Measurements from ENCODE around the gene LRWD1. TPM values are rescaled to one million over a fixed set of nuclear protein-coding genes. Genes with fewer than 3 reads are reported as not detected.

The LRWD1 gene
- total RNA-seq, 1 experiment from 2014 or later = 39.5 TPM

DNA sequence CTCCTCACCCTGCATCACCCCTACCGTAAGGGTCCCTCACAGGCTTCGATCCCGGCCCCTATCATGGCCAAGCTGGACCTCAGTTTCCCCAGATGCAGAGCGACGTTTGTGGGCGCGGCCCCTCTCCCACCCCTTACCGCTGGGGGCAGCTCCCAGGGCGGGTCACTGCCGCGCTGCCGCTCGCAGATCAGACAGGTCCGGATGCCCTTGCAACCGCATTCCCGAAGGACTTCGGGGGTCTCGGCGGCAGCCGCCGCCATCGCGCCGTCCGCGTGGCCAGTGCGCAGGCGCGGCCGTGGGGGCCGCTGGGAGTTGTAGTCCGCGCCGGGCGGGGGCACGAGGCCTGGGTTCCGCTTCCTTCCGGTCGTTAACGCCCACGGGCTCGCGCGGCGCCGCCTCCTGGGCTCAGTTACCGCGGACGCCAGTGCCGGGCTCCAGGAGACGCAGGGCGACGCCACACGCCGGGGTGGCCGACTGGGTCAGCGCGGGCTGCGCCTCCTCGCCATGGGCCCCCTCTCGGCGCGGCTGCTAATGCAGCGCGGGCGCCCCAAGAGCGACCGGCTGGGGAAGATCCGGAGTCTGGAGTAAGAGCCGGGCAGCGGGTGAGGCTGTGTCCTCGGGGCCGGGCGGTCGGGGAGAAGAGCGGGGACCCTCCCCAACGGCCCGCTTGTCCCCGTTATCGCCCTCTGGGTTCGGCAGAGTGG lies at the start of gene LRWD1, which contains the start of gene ALKBH4 (continued):
- TF ChIP-seq, protein P1, sequence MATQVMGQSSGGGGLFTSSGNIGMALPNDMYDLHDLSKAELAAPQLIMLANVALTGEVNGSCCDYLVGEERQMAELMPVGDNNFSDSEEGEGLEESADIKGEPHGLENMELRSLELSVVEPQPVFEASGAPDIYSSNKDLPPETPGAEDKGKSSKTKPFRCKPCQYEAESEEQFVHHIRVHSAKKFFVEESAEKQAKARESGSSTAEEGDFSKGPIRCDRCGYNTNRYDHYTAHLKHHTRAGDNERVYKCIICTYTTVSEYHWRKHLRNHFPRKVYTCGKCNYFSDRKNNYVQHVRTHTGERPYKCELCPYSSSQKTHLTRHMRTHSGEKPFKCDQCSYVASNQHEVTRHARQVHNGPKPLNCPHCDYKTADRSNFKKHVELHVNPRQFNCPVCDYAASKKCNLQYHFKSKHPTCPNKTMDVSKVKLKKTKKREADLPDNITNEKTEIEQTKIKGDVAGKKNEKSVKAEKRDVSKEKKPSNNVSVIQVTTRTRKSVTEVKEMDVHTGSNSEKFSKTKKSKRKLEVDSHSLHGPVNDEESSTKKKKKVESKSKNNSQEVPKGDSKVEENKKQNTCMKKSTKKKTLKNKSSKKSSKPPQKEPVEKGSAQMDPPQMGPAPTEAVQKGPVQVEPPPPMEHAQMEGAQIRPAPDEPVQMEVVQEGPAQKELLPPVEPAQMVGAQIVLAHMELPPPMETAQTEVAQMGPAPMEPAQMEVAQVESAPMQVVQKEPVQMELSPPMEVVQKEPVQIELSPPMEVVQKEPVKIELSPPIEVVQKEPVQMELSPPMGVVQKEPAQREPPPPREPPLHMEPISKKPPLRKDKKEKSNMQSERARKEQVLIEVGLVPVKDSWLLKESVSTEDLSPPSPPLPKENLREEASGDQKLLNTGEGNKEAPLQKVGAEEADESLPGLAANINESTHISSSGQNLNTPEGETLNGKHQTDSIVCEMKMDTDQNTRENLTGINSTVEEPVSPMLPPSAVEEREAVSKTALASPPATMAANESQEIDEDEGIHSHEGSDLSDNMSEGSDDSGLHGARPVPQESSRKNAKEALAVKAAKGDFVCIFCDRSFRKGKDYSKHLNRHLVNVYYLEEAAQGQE (IDR thresholded peaks at IDR 0.05; ENCODE audit: low read depth) = no peak
- TF ChIP-seq CBX3 (IDR thresholded peaks at IDR 0.05; ENCODE audit: low read depth) = no peak

DNA sequence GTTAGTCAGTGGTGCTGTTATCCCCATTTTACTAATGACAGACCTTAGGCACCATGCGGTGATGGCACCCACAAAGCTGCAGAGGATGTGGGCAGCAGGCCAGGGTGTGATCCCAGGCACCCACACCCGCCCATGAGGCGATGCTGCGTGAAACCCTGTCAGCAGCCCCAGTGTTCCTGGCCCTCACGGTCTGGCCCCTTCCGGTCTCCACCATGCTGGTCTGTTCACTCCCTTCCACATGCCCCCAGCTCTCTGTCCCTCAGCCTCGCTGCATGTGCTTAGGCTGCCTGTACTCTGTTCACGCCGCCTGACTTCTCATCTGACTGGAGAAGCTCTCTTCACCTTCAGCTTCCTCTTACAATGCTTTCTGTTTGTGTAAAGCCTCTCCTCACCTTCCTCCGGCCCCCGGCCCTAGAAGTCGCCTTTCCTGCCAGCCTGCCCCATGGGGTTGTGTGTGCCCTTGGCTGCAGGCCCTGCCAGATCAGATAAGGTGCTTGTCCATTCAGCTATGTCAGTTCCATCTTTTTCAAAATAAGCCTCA lies 49.0 kb upstream of the LRWD1 start:
- intact Hi-C loops (cut with micrococcal nuclease) = no loop called here
- no peak overlapping the region for H3K4me2 ChIP-seq (ENCODE audit: low read length)
- RAD21 ChIA-PET (ENCODE audit: low non-redundant PET in 1 of 2, low total read pairs in 2 of 2, uncharacterized antibody in 2 of 2, unreplicated experiment in 2 of 2) = no interaction called here
- POLR2A ChIA-PET = no interaction called here
- no peaks in the 10 kb centered on the region for H3K9me2 ChIP-seq (ENCODE audit: insufficient read depth)
- CTCF ChIA-PET = no interaction called here
- TF ChIP-seq CBX3 (IDR thresholded peaks at IDR 0.05; ENCODE audit: low read depth) (no peak), SP1 (IDR thresholded peaks at IDR 0.05; ENCODE audit: low read depth) (no peak), EZH2phosphoT487 (IDR thresholded peaks at IDR 0.05; ENCODE audit: borderline replicate concordance) (no peak), SRF (IDR thresholded peaks at IDR 0.05; ENCODE audit: low read depth) (no peak), RAD21 (IDR thresholded peaks at IDR 0.05; ENCODE audit: low read depth) (no peak), TCF7L2 (IDR thresholded peaks at IDR 0.05; ENCODE audit: borderline replicate concordance, extremely low read depth, insufficient read depth, insufficient read length) (no peak), EGR1 (IDR thresholded peaks at IDR 0.05; ENCODE audit: low read depth) (no peak), YY1 (IDR thresholded peaks at IDR 0.05; ENCODE audit: extremely low read depth, insufficient replicate concordance, low read depth, low read length) (no peak)
- TF ChIP-seq, protein P2, sequence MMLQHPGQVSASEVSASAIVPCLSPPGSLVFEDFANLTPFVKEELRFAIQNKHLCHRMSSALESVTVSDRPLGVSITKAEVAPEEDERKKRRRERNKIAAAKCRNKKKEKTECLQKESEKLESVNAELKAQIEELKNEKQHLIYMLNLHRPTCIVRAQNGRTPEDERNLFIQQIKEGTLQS (IDR thresholded peaks at IDR 0.05) = no peak
- TF ChIP-seq, protein P1 (IDR thresholded peaks at IDR 0.05; ENCODE audit: low read depth) = no peak
- TF ChIP-seq, protein P3, sequence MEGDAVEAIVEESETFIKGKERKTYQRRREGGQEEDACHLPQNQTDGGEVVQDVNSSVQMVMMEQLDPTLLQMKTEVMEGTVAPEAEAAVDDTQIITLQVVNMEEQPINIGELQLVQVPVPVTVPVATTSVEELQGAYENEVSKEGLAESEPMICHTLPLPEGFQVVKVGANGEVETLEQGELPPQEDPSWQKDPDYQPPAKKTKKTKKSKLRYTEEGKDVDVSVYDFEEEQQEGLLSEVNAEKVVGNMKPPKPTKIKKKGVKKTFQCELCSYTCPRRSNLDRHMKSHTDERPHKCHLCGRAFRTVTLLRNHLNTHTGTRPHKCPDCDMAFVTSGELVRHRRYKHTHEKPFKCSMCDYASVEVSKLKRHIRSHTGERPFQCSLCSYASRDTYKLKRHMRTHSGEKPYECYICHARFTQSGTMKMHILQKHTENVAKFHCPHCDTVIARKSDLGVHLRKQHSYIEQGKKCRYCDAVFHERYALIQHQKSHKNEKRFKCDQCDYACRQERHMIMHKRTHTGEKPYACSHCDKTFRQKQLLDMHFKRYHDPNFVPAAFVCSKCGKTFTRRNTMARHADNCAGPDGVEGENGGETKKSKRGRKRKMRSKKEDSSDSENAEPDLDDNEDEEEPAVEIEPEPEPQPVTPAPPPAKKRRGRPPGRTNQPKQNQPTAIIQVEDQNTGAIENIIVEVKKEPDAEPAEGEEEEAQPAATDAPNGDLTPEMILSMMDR (IDR thresholded peaks at IDR 0.05 in 2 of 3, conservative IDR thresholded peaks at IDR 0.05 in 1 of 3; ENCODE audit: borderline replicate concordance in 1 of 3, insufficient read depth in 1 of 3, low read depth in 2 of 3, low read length in 2 of 3) = no peak
- TF ChIP-seq, protein P4, sequence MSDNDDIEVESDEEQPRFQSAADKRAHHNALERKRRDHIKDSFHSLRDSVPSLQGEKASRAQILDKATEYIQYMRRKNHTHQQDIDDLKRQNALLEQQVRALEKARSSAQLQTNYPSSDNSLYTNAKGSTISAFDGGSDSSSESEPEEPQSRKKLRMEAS (IDR thresholded peaks at IDR 0.05) = no peak
- peaks cover 19 to 29% of the 10 kb centered on the region in 2 experiments for H3K36me3 ChIP-seq (ENCODE audit: control insufficient read depth in 1 of 2, insufficient read depth in 2 of 2, low read length in 2 of 2)
- no peak overlapping the region for H3K4me3 ChIP-seq (replicated peaks in 1 of 2; ENCODE audit: low read depth in 1 of 2, low read length in 2 of 2)
- no peak overlapping the region for H3K27ac ChIP-seq (ENCODE audit: low read depth, low read length)
- H3K27me3 ChIP-seq (ENCODE audit: insufficient read depth, low read length) = no peaks in the 10 kb centered on the region
- no TSS peak for BruUV-seq (replicated peaks)
- no peaks in the 10 kb centered on the region for H4K20me1 ChIP-seq (ENCODE audit: insufficient read depth)
- no peak overlapping the region for H3K9ac ChIP-seq (ENCODE audit: low read length)
- DNase-seq (ENCODE audit: low read depth, low spot score) (no peak), ATAC-seq (no peak)
- H3K4me1 ChIP-seq (ENCODE audit: control insufficient read depth in 1 of 2, insufficient read depth in 2 of 2, low read length in 2 of 2) = peaks cover 0 to 1% of the 10 kb centered on the region in 2 experiments; a peak in 1 of 4 replicates
- no peak overlapping the region for H2AFZ ChIP-seq (ENCODE audit: low read depth, low read length, poor library complexity, severe bottlenecking)
- H3K79me2 ChIP-seq (ENCODE audit: insufficient read depth, low read length) = peaks cover 9% of the 10 kb centered on the region; the same call in 1 of the 2 replicates
- H3K9me3 ChIP-seq (ENCODE audit: control insufficient read depth in 1 of 2, insufficient read depth in 1 of 2, low read depth in 1 of 2, low read length in 2 of 2) = no peaks in the 10 kb centered on the region

Data from HCT116 (cell line).